ENCODE measurements around the gene DIAPH1.

The DIAPH1 gene

GRCh38 chr5:141618030-141618803 is 583 bp downstream of the DIAPH1 start (continued):
- TF ChIP-seq ZNF280D (tag by site-specific recombination; IDR thresholded peaks at IDR 0.05) (no peak), PRDM2 (tag by site-specific recombination; IDR thresholded peaks at IDR 0.05; ENCODE audit: borderline replicate concordance) (no peak), ZNF776 (tag by site-specific recombination; IDR thresholded peaks at IDR 0.05; ENCODE audit: borderline replicate concordance) (no peak), RBAK (tag by site-specific recombination; IDR thresholded peaks at IDR 0.05) (no peak), ZNF248 (tag by site-specific recombination; IDR thresholded peaks at IDR 0.05) (no peak), ZNF549 (tag by site-specific recombination; IDR thresholded peaks at IDR 0.05) (no peak), EGR2 (tag by site-specific recombination; IDR thresholded peaks at IDR 0.05; ENCODE audit: low read depth) (peak; percentile 16; the same call in 1 of the 2 replicates), AEBP2 (tag by site-specific recombination; IDR thresholded peaks at IDR 0.05; ENCODE audit: borderline replicate concordance) (no peak), GLI2 (tag by site-specific recombination; IDR thresholded peaks at IDR 0.05; ENCODE audit: borderline replicate concordance, low read depth) (0 out of 2 replicates have a peak, but pooled peaks have one; percentile 1), ZNF704 (tag by site-specific recombination; IDR thresholded peaks at IDR 0.05) (no peak), KLF10 (tag by site-specific recombination; IDR thresholded peaks at IDR 0.05) (peak; percentile 2; the same call in 1 of the 2 replicates), ZNF610 (tag by site-specific recombination; IDR thresholded peaks at IDR 0.05; ENCODE audit: borderline replicate concordance) (no peak), ZNF433 (tag by site-specific recombination; IDR thresholded peaks at IDR 0.05; ENCODE audit: low read depth) (no peak), ZNF639 (tag by site-specific recombination; IDR thresholded peaks at IDR 0.05) (0 out of 2 replicates have a peak, but pooled peaks have one; percentile 31), ZNF266 (tag by site-specific recombination; IDR thresholded peaks at IDR 0.05; ENCODE audit: low read depth) (no peak), ZNF654 (tag by site-specific recombination; IDR thresholded peaks at IDR 0.05; ENCODE audit: low read depth) (no peak), ZFP69B (tag by site-specific recombination; IDR thresholded peaks at IDR 0.05) (peak; percentile 92), ZNF350 (tag by site-specific recombination; IDR thresholded peaks at IDR 0.05) (no peak), ZFP41 (tag by site-specific recombination; IDR thresholded peaks at IDR 0.05; ENCODE audit: borderline replicate concordance) (no peak), PRDM10 (tag by site-specific recombination; IDR thresholded peaks at IDR 0.05) (peak; percentile 74), SP3 (tag by site-specific recombination; IDR thresholded peaks at IDR 0.05) (peak; percentile 66)
